Mesendoderm (in vitro differentiated cells): ENCODE results near the gene BTRC.

Experiments used
- DNase-seq: peaks from one replicate; pipeline ENCODE4 v3.0.0; 2013
- H2AK5ac ChIP-seq: 2 replicates; pipeline ENCODE4 v1.6.1; 2013; ENCODE audit warnings: low read length, inconsistent platforms
- H2BK120ac ChIP-seq: 2 replicates; pipeline ENCODE4 v1.6.1; 2013; ENCODE audit warnings: low read depth, mild to moderate bottlenecking, low read length, moderate library complexity, mixed read lengths
- H2BK15ac ChIP-seq: replicated peaks from 2 replicates; pipeline ENCODE4 v1.6.1; 2013; ENCODE audit warnings: low read depth, mild to moderate bottlenecking, moderate library complexity
- H2BK5ac ChIP-seq: 2 replicates; pipeline ENCODE4 v1.6.1; 2013; ENCODE audit warnings: low read length, inconsistent platforms
- H3K18ac ChIP-seq: 2 replicates; pipeline ENCODE4 v1.6.1; 2013; ENCODE audit warnings: mild to moderate bottlenecking, low read length, mixed read lengths
- H3K23ac ChIP-seq: one replicate; pipeline ENCODE4 v1.6.1; 2013; ENCODE audit warnings: low read length
- H3K27ac ChIP-seq: 2 replicates; pipeline ENCODE4 v1.5.1; 2013; ENCODE audit warnings: low read depth, mild to moderate bottlenecking, inconsistent platforms, low read length, moderate library complexity
- H3K27me3 ChIP-seq: 2 replicates; pipeline ENCODE4 v1.6.1; 2013; ENCODE audit warnings: low read length, control low read depth, mild to moderate bottlenecking, inconsistent platforms; ENCODE audit not compliant: insufficient read depth, poor library complexity
- H3K36me3 ChIP-seq: 2 replicates; pipeline ENCODE4 v1.6.1; 2013; ENCODE audit warnings: low read length, inconsistent platforms; ENCODE audit not compliant: control insufficient read depth, insufficient read depth
- H3K4ac ChIP-seq: one replicate; pipeline ENCODE4 v1.6.1; 2013; ENCODE audit warnings: low read depth, mild to moderate bottlenecking, low read length, moderate library complexity
- H3K4me1 ChIP-seq: 2 replicates; pipeline ENCODE4 v1.6.1; 2013; ENCODE audit warnings: low read depth, low read length, inconsistent platforms; ENCODE audit not compliant: control insufficient read depth
- H3K4me2 ChIP-seq: 2 replicates; pipeline ENCODE4 v1.6.1; 2013; ENCODE audit warnings: low read length
- H3K4me3 ChIP-seq: 2 replicates; pipeline ENCODE4 v1.5.1; 2013; ENCODE audit warnings: mild to moderate bottlenecking, low read length
- H3K56ac ChIP-seq: one replicate; pipeline ENCODE4 v1.6.1; 2013; ENCODE audit warnings: low read length
- H3K79me1 ChIP-seq: 2 replicates; pipeline ENCODE4 v1.6.1; 2013; ENCODE audit warnings: low read length, inconsistent platforms
- H3K79me2 ChIP-seq: 2 replicates; pipeline ENCODE4 v1.6.1; 2013; ENCODE audit warnings: mild to moderate bottlenecking, low read length; ENCODE audit not compliant: control insufficient read depth, insufficient read depth
- H3K9ac ChIP-seq: 2 replicates; pipeline ENCODE4 v1.6.1; 2013; ENCODE audit warnings: low read length, inconsistent platforms
- H4K5ac ChIP-seq: one replicate; pipeline ENCODE4 v1.6.1; 2013; ENCODE audit warnings: low read length
- H4K8ac ChIP-seq: one replicate; pipeline ENCODE4 v1.6.1; 2013; ENCODE audit warnings: low read depth, mild to moderate bottlenecking, control low read depth, low read length, moderate library complexity
- WGBS: extraction: QIAGEN DNeasy Blood & Tissue Kit; methylation state at CpG from one replicate; pipeline ENCODE4 v1.1.7; 2013; ENCODE audit warnings: low lambda C conversion rate, missing lambda C conversion rate; ENCODE audit not compliant: insufficient coverage; ENCODE audit errors: extremely low coverage; 5-methylcytosine and 5-hydroxymethylcytosine counted together

Gene BTRC

DNA sequence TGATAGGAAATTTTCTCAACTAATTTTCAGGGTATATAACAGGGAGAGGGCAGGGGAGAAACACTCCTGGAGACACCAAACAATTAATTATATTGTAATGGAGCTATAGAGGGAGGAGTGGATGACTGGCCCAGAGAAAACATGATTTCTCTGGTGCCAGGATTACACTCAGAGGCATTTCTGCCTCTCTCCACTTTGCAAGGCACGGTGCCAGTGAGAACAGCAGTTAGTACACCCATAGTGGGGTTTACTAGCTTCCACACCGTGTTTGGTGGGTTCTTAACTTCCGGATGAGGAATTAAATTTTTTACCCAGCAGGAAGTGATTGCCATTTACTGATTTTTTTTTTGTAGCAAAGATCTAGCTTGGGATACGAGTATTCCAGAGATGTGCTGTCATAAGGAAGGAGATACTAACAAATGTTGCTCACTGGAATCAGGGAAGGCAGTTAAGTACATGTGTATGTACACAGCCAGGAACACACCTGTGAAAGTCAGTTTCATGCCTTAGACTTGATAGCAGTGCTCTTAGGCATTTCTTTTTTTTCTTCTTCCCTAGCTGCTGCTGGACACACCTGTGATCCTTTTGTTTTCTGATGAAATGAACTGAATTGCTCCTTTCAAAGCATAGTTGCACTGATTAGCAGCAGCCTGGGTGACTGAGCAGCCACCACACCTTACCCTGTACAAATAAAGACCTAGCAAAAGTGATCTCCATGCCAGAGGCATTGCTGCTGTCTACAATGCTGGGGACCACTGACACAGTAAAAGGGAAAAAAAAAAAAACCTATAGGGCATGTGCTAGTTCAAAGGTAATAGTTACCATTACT is 176.0 kb downstream of the BTRC start:
- Histone ChIP-seq H3K4me3 (no peak overlapping the region), H3K27me3 (no peaks in the 10 kb centered on the region), H2BK5ac (no peak overlapping the region), H2BK15ac (no peak overlapping the region), H4K8ac (no peak overlapping the region), H3K4me1 (peaks cover 2% of the 10 kb centered on the region), H3K79me1 (no peaks in the 10 kb centered on the region), H3K79me2 (no peaks in the 10 kb centered on the region), H3K4me2 (no peak overlapping the region), H3K23ac (no peak overlapping the region), H3K36me3 (no peaks in the 10 kb centered on the region), H3K4ac (no peak overlapping the region), H3K18ac (peak overlapping the region; percentile 84), H2AK5ac (no peak overlapping the region), H2BK120ac (no peak overlapping the region), H3K9ac (no peak overlapping the region), H3K56ac (no peak overlapping the region), H3K27ac (no peak overlapping the region), H4K5ac (no peak overlapping the region)
- no CpG with 5 or more reads among the region's 4 CpGs for WGBS
- no peak for DNase-seq

DNA sequence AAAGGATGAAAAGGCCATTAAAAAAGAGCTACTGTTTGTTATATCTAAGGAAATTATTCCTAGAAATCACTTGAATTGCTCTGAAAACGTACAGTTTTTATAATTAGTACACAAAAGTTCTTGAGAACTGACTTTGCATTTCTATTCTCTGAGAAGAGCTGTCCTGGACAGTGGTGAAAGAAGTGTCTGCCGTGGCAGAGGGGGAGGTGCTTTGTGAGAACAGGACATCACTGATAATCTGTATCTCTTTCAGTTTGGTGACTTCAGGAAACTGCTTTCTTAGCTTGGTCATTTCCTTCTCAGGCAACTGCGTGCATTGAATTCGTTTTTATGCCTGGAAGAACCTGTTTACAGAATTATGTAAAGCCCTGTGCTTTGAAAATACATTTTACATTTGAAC is 182.0 kb downstream of the BTRC start:
- Histone ChIP-seq H4K8ac (no peak overlapping the region), H3K79me1 (no peaks in the 10 kb centered on the region), H2BK120ac (no peak overlapping the region), H2BK5ac (no peak overlapping the region), H2AK5ac (no peak overlapping the region), H4K5ac (no peak overlapping the region), H3K4me3 (no peak overlapping the region), H3K56ac (no peak overlapping the region), H3K18ac (no peak overlapping the region), H3K4me1 (no peaks in the 10 kb centered on the region), H3K9ac (no peak overlapping the region), H3K27ac (no peak overlapping the region), H3K23ac (no peak overlapping the region), H2BK15ac (no peak overlapping the region), H3K4me2 (no peak overlapping the region), H3K79me2 (no peaks in the 10 kb centered on the region), H3K4ac (no peak overlapping the region), H3K27me3 (no peaks in the 10 kb centered on the region), H3K36me3 (no peaks in the 10 kb centered on the region)
- no peak for DNase-seq
- no CpG with 5 or more reads among the region's 4 CpGs for WGBS

DNA sequence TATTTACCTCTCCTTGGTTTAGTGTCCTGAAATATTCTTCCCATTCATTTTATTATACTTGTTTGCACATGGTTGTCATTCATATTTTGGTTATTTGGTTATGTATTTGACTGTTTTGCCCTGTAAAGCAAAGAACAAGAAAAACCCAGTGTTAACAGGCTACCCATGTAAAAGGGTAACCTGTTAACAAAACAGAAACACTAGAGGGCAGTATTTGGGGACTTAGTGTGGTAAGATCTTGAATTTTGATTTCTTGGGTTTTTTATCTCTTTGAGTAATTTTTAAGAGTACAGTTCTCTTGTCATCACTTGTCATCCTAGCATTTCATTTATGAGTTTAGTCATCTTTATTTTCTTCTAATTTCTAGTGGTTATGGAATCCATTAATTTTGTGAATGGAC is 182.8 kb downstream of the BTRC start:
- Histone ChIP-seq H3K36me3 (no peaks in the 10 kb centered on the region), H3K4me1 (no peaks in the 10 kb centered on the region), H2AK5ac (no peak overlapping the region), H3K4me2 (no peak overlapping the region), H3K23ac (no peak overlapping the region), H3K27me3 (no peaks in the 10 kb centered on the region), H2BK120ac (no peak overlapping the region), H3K56ac (no peak overlapping the region), H3K18ac (no peak overlapping the region), H3K79me2 (no peaks in the 10 kb centered on the region), H4K8ac (no peak overlapping the region), H4K5ac (no peak overlapping the region), H2BK15ac (no peak overlapping the region), H3K27ac (no peak overlapping the region), H3K4me3 (no peak overlapping the region), H2BK5ac (no peak overlapping the region), H3K79me1 (no peaks in the 10 kb centered on the region), H3K4ac (no peak overlapping the region), H3K9ac (no peak overlapping the region)
- DNase-seq = peak; percentile 50

- no peak overlapping the region for H4K5ac ChIP-seq
- no peak overlapping the region for H3K4ac ChIP-seq
- no peak for DNase-seq
- no peak overlapping the region for H3K23ac ChIP-seq
- no peaks in the 10 kb centered on the region for H3K4me1 ChIP-seq
- H3K4me3 ChIP-seq = no peak overlapping the region
- no peaks in the 10 kb centered on the region for H3K27me3 ChIP-seq
- H2BK120ac ChIP-seq = no peak overlapping the region
- H3K36me3 ChIP-seq = no peaks in the 10 kb centered on the region
- no CpG with 5 or more reads among the region's 2 CpGs for WGBS
- H3K9ac ChIP-seq = no peak overlapping the region
- no peaks in the 10 kb centered on the region for H3K79me1 ChIP-seq
- no peak overlapping the region for H2BK5ac ChIP-seq
- H2BK15ac ChIP-seq = no peak overlapping the region
- H3K56ac ChIP-seq = no peak overlapping the region
- no peaks in the 10 kb centered on the region for H3K79me2 ChIP-seq
- no peak overlapping the region for H3K27ac ChIP-seq
- H4K8ac ChIP-seq = no peak overlapping the region
- no peak overlapping the region for H2AK5ac ChIP-seq
- H3K18ac ChIP-seq = no peak overlapping the region
- no peak overlapping the region for H3K4me2 ChIP-seq
Measured at GRCh38 chr10:101538446-101538845, 184.5 kb downstream of the BTRC start.

- no peak overlapping the region for H2BK5ac ChIP-seq
- H3K4me3 ChIP-seq = no peak overlapping the region
- no peak overlapping the region for H4K8ac ChIP-seq
- H3K27ac ChIP-seq = no peak overlapping the region
- H3K36me3 ChIP-seq = no peaks in the 10 kb centered on the region
- H2BK15ac ChIP-seq = no peak overlapping the region
- H3K23ac ChIP-seq = no peak overlapping the region
- H3K4me1 ChIP-seq = no peaks in the 10 kb centered on the region
- no peak overlapping the region for H2AK5ac ChIP-seq
- no peaks in the 10 kb centered on the region for H3K79me2 ChIP-seq
- H3K18ac ChIP-seq = no peak overlapping the region
- H3K4ac ChIP-seq = no peak overlapping the region
- no peaks in the 10 kb centered on the region for H3K27me3 ChIP-seq
- H3K79me1 ChIP-seq = no peaks in the 10 kb centered on the region
- H2BK120ac ChIP-seq = no peak overlapping the region
- DNase-seq = no peak
- H3K4me2 ChIP-seq = no peak overlapping the region
- H3K9ac ChIP-seq = no peak overlapping the region
- no peak overlapping the region for H4K5ac ChIP-seq
- no peak overlapping the region for H3K56ac ChIP-seq
Measured at GRCh38 chr10:101545898-101546297, 191.9 kb downstream of the BTRC start.

DNA sequence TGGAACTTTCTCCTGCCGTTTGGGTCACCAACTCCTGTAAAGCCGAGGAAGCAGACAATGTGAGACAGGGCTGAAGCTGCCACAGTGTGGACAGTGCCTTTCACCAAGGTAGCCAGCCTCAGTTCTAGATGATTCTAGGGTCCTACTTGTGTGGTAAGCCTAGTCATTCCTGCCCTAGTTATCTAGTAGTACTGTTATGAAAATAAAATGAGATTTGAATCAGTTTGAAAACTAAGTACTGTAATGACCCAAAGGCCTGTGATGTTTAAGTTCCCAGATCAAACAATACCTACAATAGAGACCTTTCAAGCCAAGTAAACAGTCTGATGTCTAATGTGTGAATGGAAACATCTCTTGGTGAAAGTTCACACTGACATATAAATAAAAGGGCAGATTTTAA is 197.0 kb downstream of the BTRC start:
- Histone ChIP-seq H4K8ac (no peak overlapping the region), H3K36me3 (no peaks in the 10 kb centered on the region), H3K4me2 (no peak overlapping the region), H4K5ac (no peak overlapping the region), H3K4me1 (no peaks in the 10 kb centered on the region), H3K23ac (no peak overlapping the region), H3K56ac (no peak overlapping the region), H3K4me3 (no peak overlapping the region), H3K4ac (no peak overlapping the region), H2BK15ac (no peak overlapping the region), H2BK120ac (no peak overlapping the region), H3K27ac (no peak overlapping the region), H3K9ac (no peak overlapping the region), H3K79me1 (no peaks in the 10 kb centered on the region), H3K27me3 (no peaks in the 10 kb centered on the region), H2BK5ac (no peak overlapping the region), H3K79me2 (no peaks in the 10 kb centered on the region), H3K18ac (no peak overlapping the region), H2AK5ac (no peak overlapping the region)
- DNase-seq = no peak
- no CpG with 5 or more reads among the region's 2 CpGs for whole genome bisulfite sequencing
